GM12891 (cell line): ENCODE measurements around the gene IL1RAPL1.

Experiments used
- DNase-seq: peaks from one replicate; pipeline ENCODE4 v3.0.0; 2011; ENCODE audit warnings: low spot score; ENCODE audit not compliant: insufficient read length
- FAIRE-seq: peaks from 2 replicates; lab custom pipeline; 2011; peaks lifted over from hg19 to GRCh38; lab: Jason Lieb, UNC
- PAX5 ChIP-seq: IDR thresholded peaks from 2 replicates; pipeline ENCODE4 v1.6.1; 2011; ENCODE audit warnings: low read length, moderate library complexity, mild to moderate bottlenecking; ENCODE audit not compliant: insufficient read depth, severe bottlenecking
- POLR2A ChIP-seq: IDR thresholded peaks from 2 replicates; pipeline ENCODE4 v1.6.1; 2011; ENCODE audit warnings: low read depth, low read length, control low read depth
- POLR2AphosphoS5 ChIP-seq: IDR thresholded peaks from 2 replicates; pipeline ENCODE4 v1.6.1; 2011; ENCODE audit warnings: low read depth, low read length, control low read depth
- POU2F2 ChIP-seq: IDR thresholded peaks from 2 replicates; pipeline ENCODE4 v1.6.1; 2011; ENCODE audit warnings: low read depth, mild to moderate bottlenecking, control low read depth, low read length, moderate library complexity
- SPI1 ChIP-seq: IDR thresholded peaks from 2 replicates; pipeline ENCODE4 v1.6.1; 2011; ENCODE audit warnings: low read depth, low read length, control low read depth
- TAF1 ChIP-seq: IDR thresholded peaks from 2 replicates; pipeline ENCODE4 v1.6.1; 2011; ENCODE audit warnings: low read depth, low read length, control low read depth

Gene IL1RAPL1

GRCh38 chrX:29834311-29834710, 1247.1 kb downstream of the IL1RAPL1 start:
- TF ChIP-seq PAX5 (no peak), SPI1 (no peak), POLR2AphosphoS5 (no peak), POU2F2 (no peak), POLR2A (no peak), TAF1 (no peak)
- FAIRE-seq, result no peak
- no peak for DNase-seq

- TF ChIP-seq POLR2A (no peak), TAF1 (no peak), POLR2AphosphoS5 (no peak), POU2F2 (no peak), SPI1 (no peak), PAX5 (no peak)
- DNase-seq, result no peak
- no peak for FAIRE-seq
Measured at GRCh38 chrX:29834764-29835163, 1247.5 kb downstream of the IL1RAPL1 start.

- FAIRE-seq (no peak), DNase-seq (no peak)
- TF ChIP-seq PAX5 (no peak), SPI1 (no peak), TAF1 (no peak), POLR2AphosphoS5 (no peak), POLR2A (no peak), POU2F2 (no peak)
Measured at GRCh38 chrX:29841750-29842149, 1254.5 kb downstream of the IL1RAPL1 start.

GRCh38 chrX:29842552-29842951, 1255.3 kb downstream of the IL1RAPL1 start:
- TF ChIP-seq POLR2A (no peak), SPI1 (no peak), POLR2AphosphoS5 (no peak), POU2F2 (no peak), TAF1 (no peak), PAX5 (no peak)
- DNase-seq (no peak), FAIRE-seq (peak; percentile 16)

- DNase-seq (no peak), FAIRE-seq (no peak)
- TF ChIP-seq POU2F2 (no peak), TAF1 (no peak), SPI1 (no peak), POLR2A (no peak), PAX5 (no peak), POLR2AphosphoS5 (no peak)
Measured at GRCh38 chrX:29851857-29852605, 1264.8 kb downstream of the IL1RAPL1 start.

- TF ChIP-seq POLR2A, result no peak
- no peak for TF ChIP-seq POU2F2
- TF ChIP-seq SPI1, result no peak
- no peak for TF ChIP-seq TAF1
- TF ChIP-seq PAX5, result no peak
- TF ChIP-seq POLR2AphosphoS5, result no peak
- DNase-seq (no peak), FAIRE-seq (no peak)
Measured at GRCh38 chrX:29852767-29853166, 1265.5 kb downstream of the IL1RAPL1 start.

GRCh38 chrX:29858714-29859113, 1271.5 kb downstream of the IL1RAPL1 start:
- FAIRE-seq (no peak), DNase-seq (no peak)
- TF ChIP-seq POU2F2 (no peak), TAF1 (no peak), SPI1 (no peak), PAX5 (no peak), POLR2A (no peak), POLR2AphosphoS5 (no peak)

- no peak for FAIRE-seq
- DNase-seq, result no peak
- 0 out of 2 replicates have a peak, but pooled peaks have one; percentile 12 for TF ChIP-seq SPI1
- TF ChIP-seq POLR2A, result no peak
Measured at GRCh38 chrX:29862126-29862677, 1275.0 kb downstream of the IL1RAPL1 start.

GRCh38 chrX:29867971-29868370, 1280.7 kb downstream of the IL1RAPL1 start:
- no peak for TF ChIP-seq POLR2AphosphoS5
- TF ChIP-seq POLR2A, result no peak
- TF ChIP-seq POU2F2, result no peak
- no peak for TF ChIP-seq PAX5
- TF ChIP-seq TAF1, result no peak
- no peak for TF ChIP-seq SPI1
- DNase-seq, result no peak
- FAIRE-seq, result no peak
